Smooth muscle cell (in vitro differentiated cells): Measurements from ENCODE around the gene GPR62. TPM values are rescaled to one million over a fixed set of nuclear protein-coding genes. Genes with fewer than 3 reads are reported as not detected.
A peak's percentile ranks its signal among the peaks of the same experiment; 100 is the strongest.

Source experiments
- DNase-seq: peaks from one replicate; lab custom pipeline; 2025; ENCODE audit not compliant: unreplicated experiment; lab: John Stamatoyannopoulos, UW
- H2AFZ ChIP-seq: fragments of 200-600 bp; sonication (generic); 2 replicates; pipeline ENCODE4 v1.6.0; 2016; ENCODE audit warnings: antibody characterized with exemption, low read depth, mild to moderate bottlenecking
- H3F3A ChIP-seq: fragments of 200-600 bp; sonication (generic); 2 replicates; pipeline ENCODE4 v1.6.0; 2017; ENCODE audit warnings: antibody characterized with exemption, low read depth
- H3K27ac ChIP-seq: fragments of 200-600 bp; sonication (generic); 2 replicates; pipeline ENCODE4 v1.5.1; 2016; ENCODE audit warnings: low read depth, mild to moderate bottlenecking
- H3K27me3 ChIP-seq: fragments of 200-600 bp; sonication (generic); 2 replicates; pipeline ENCODE4 v1.6.1; 2016; ENCODE audit warnings: low read depth, mild to moderate bottlenecking
- H3K36me3 ChIP-seq: fragments of 200-600 bp; sonication (generic); 2 replicates; pipeline ENCODE4 v1.5.1; 2016; ENCODE audit warnings: low read depth
- H3K4me1 ChIP-seq: fragments of 200-600 bp; sonication (generic); 2 replicates; pipeline ENCODE4 v1.5.1; 2016; ENCODE audit warnings: low read depth
- H3K4me2 ChIP-seq: fragments of 200-600 bp; sonication (generic); 2 replicates; pipeline ENCODE4 v1.6.0; 2016; ENCODE audit warnings: mild to moderate bottlenecking
- H3K4me3 ChIP-seq: fragments of 200-600 bp; sonication (generic); 2 replicates; pipeline ENCODE4 v1.5.1; 2016; ENCODE audit warnings: mild to moderate bottlenecking
- H3K79me2 ChIP-seq: fragments of 200-600 bp; sonication (generic); 2 replicates; pipeline ENCODE4 v1.6.0; 2016; ENCODE audit warnings: low read depth, mild to moderate bottlenecking
- H3K9ac ChIP-seq: fragments of 200-600 bp; sonication (generic); 2 replicates; pipeline ENCODE4 v1.6.0; 2016; ENCODE audit warnings: low read depth
- H3K9me3 ChIP-seq: fragments of 200-600 bp; sonication (generic); replicated peaks from 2 replicates; pipeline ENCODE4 v1.5.1; 2016; ENCODE audit warnings: low read depth
- H4K20me1 ChIP-seq: fragments of 200-600 bp; sonication (generic); 2 replicates; pipeline ENCODE4 v1.6.0; 2016; ENCODE audit warnings: low read depth
- CTCF ChIP-seq: fragments of 200-600 bp; sonication (generic); IDR thresholded peaks from 2 replicates; pipeline ENCODE4 v1.5.1; 2017; ENCODE audit warnings: borderline replicate concordance, mild to moderate bottlenecking, antibody characterized with exemption; ENCODE audit not compliant: insufficient read depth, poor library complexity, severe bottlenecking
- WGBS: methylation state at CpG from one replicate; pipeline ENCODE4 v1.1.7; 2016; ENCODE audit warnings: low lambda C conversion rate; 5-methylcytosine and 5-hydroxymethylcytosine counted together
- polyA plus RNA-seq: library from polyadenylated mRNA; unstranded; fragments of >200 nt; fragmentation: Nextera tagmentation; extraction: Ambion mirVana; gene quantifications from 2 replicates; pipeline ENCODE4 v1.2.1, GENCODE V29; 2016
- total RNA-seq: library from RNA; depleted of rRNA; stranded (reverse); fragments of >200 nt; gene quantifications from 2 replicates; pipeline ENCODE4 v1.2.3, GENCODE V29; 2014

GPR62 gene
- total RNA-seq = 0.18 TPM in 1 of 2 replicates, not detected in the other
- 0.09 and 0.52 TPM in 2 replicates for polyA plus RNA-seq

DNA sequence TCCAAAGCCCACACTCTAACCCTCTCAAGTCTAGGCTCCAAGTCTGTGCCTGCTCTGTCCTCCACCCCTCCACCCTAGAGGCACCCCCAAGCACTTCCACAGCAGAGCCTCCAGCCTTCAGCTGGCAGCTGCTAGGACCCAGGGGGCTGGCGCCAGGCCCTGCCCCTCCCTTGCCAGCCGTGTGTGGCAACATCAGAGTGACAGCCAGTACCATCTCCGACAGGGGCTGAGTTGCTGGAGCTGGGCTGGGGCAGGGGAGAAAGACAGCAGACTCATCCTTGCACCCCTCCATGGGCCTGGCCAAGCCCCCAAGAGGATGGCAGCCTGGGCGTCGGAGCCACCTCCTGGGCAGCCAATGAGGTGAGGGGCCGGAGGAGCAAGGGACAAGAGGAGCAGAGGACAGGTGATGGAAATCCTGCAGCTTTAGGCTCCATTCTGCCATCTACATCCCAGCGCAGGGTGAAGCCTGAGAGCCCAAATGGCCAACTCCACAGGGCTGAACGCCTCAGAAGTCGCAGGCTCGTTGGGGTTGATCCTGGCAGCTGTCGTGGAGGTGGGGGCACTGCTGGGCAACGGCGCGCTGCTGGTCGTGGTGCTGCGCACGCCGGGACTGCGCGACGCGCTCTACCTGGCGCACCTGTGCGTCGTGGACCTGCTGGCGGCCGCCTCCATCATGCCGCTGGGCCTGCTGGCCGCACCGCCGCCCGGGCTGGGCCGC is at the start of gene GPR62:
Gene GPR62 (plus strand): TSS at position 207 of the 718 bp plus-strand sequence. CDS start 272 bp downstream, at position 479.
- WGBS = 22% methylated on average over 33 of the region's 33 CpGs
- Histone ChIP-seq H3K79me2 (no peaks in the 10 kb centered on the region), H3K36me3 (no peaks in the 10 kb centered on the region), H3F3A (no peaks in the 10 kb centered on the region), H4K20me1 (peaks cover 9% of the 10 kb centered on the region), H2AFZ (no peak within 1 kb of the TSS), H3K9ac (no peak within 1 kb of the TSS), H3K27ac (no peak within 1 kb of the TSS), H3K4me2 (peak within 1 kb of the TSS; percentile 94), H3K9me3 (no peaks in the 10 kb centered on the region), H3K4me3 (peak within 1 kb of the TSS; percentile 46), H3K4me1 (peaks cover 5% of the 10 kb centered on the region), H3K27me3 (peaks cover 16% of the 10 kb centered on the region)
- DNase-seq = no peak
- no peak for TF ChIP-seq CTCF

DNA sequence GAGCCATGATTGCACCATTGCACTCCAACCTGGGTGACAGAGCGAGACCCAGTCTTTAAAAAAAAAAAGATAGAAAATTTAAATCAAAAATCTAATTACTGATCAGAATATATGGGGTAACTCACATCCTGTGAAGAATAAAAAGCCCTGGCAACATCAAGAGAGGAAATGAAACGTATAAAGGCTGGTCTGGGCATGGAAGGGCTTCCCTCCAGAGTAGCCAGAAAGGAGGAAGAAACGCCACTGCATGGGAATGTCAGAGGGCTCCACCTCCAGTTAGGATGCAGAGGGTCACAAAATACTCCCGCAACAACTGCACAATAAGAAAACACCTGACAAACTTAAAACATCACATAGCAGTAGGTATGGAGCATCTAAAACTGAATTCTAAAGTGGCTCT is 47.2 kb upstream of the GPR62 start:
- Histone ChIP-seq H3K4me3 (no peak overlapping the region), H3K9ac (no peak overlapping the region), H3K79me2 (no peaks in the 10 kb centered on the region), H4K20me1 (no peaks in the 10 kb centered on the region), H3K36me3 (no peaks in the 10 kb centered on the region), H3K9me3 (no peaks in the 10 kb centered on the region), H3F3A (no peaks in the 10 kb centered on the region), H2AFZ (no peak overlapping the region), H3K4me2 (no peak overlapping the region), H3K4me1 (no peaks in the 10 kb centered on the region), H3K27ac (no peak overlapping the region), H3K27me3 (no peaks in the 10 kb centered on the region)
- DNase-seq = no peak
- no peak for TF ChIP-seq CTCF
- WGBS = 84% methylated on average over 4 of the region's 4 CpGs

- no peaks in the 10 kb centered on the region for H3F3A ChIP-seq
- DNase-seq = no peak
- no peaks in the 10 kb centered on the region for H3K79me2 ChIP-seq
- 70% methylated on average over 5 of the region's 5 CpGs for WGBS
- H3K9ac ChIP-seq = no peak overlapping the region
- no peak overlapping the region for H2AFZ ChIP-seq
- no peaks in the 10 kb centered on the region for H4K20me1 ChIP-seq
- H3K27ac ChIP-seq = no peak overlapping the region
- no peak overlapping the region for H3K4me3 ChIP-seq
- no peaks in the 10 kb centered on the region for H3K36me3 ChIP-seq
- no peaks in the 10 kb centered on the region for H3K27me3 ChIP-seq
- no peaks in the 10 kb centered on the region for H3K9me3 ChIP-seq
- no peaks in the 10 kb centered on the region for H3K4me1 ChIP-seq
- H3K4me2 ChIP-seq = no peak overlapping the region
- no peak for TF ChIP-seq CTCF
Measured at GRCh38 chr3:51916418-51916817, 38.8 kb upstream of the GPR62 start.

- WGBS = 89% methylated on average over 11 of the region's 11 CpGs
- Histone ChIP-seq H4K20me1 (no peaks in the 10 kb centered on the region), H2AFZ (no peak overlapping the region), H3K27ac (no peak overlapping the region), H3K4me3 (no peak overlapping the region), H3K9me3 (no peaks in the 10 kb centered on the region), H3K4me1 (no peaks in the 10 kb centered on the region), H3K36me3 (no peaks in the 10 kb centered on the region), H3K9ac (no peak overlapping the region), H3F3A (no peaks in the 10 kb centered on the region), H3K27me3 (no peaks in the 10 kb centered on the region), H3K79me2 (no peaks in the 10 kb centered on the region), H3K4me2 (no peak overlapping the region)
- TF ChIP-seq CTCF = no peak
- DNase-seq = no peak
Measured at GRCh38 chr3:51921081-51921578, 34.1 kb upstream of the GPR62 start.
